ENCODE results near the gene STPG3.
A peak's percentile ranks its signal among the peaks of the same experiment; 100 is the strongest.

STPG3 gene

GRCh38 chr9:137251194-137251461, at the start of gene STPG3:
TSS of gene STPG3 (plus strand) at chr9:137251286. CDS start at chr9:137251287, 1 bp downstream.
- in situ Hi-C loops (cut with MboI; ENCODE audit: low pct_unique_long_range_greater_than_20kb, low sequenced_read_pairs): no loop called here
- no peak for DNase-seq

- in situ Hi-C loops (cut with MboI; ENCODE audit: low pct_unique_long_range_greater_than_20kb, low sequenced_read_pairs): no loop called here
- no peak for DNase-seq
Measured at GRCh38 chr9:137202966-137203365, 48.1 kb upstream of the STPG3 start.

DNA sequence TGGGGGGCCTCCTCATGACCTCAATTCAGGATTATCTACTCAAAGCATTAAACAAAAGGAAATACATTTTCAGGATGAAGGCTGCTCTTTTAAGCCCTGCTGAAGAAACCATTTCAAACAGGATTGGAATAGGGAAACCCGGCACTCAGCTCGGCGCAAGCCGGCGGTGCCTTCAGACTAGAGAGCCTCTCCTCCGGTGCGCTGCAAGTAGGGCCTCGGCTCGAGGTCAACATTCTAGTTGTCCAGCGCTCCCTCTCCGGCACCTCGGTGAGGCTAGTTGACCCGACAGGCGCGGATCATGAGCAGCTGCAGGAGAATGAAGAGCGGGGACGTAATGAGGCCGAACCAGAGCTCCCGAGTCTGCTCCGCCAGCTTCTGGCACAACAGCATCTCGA, 46.4 kb upstream of the STPG3 start:
- no peak for DNase-seq
- in situ Hi-C loops (cut with MboI; ENCODE audit: low pct_unique_long_range_greater_than_20kb, low sequenced_read_pairs): no loop called here

DNA sequence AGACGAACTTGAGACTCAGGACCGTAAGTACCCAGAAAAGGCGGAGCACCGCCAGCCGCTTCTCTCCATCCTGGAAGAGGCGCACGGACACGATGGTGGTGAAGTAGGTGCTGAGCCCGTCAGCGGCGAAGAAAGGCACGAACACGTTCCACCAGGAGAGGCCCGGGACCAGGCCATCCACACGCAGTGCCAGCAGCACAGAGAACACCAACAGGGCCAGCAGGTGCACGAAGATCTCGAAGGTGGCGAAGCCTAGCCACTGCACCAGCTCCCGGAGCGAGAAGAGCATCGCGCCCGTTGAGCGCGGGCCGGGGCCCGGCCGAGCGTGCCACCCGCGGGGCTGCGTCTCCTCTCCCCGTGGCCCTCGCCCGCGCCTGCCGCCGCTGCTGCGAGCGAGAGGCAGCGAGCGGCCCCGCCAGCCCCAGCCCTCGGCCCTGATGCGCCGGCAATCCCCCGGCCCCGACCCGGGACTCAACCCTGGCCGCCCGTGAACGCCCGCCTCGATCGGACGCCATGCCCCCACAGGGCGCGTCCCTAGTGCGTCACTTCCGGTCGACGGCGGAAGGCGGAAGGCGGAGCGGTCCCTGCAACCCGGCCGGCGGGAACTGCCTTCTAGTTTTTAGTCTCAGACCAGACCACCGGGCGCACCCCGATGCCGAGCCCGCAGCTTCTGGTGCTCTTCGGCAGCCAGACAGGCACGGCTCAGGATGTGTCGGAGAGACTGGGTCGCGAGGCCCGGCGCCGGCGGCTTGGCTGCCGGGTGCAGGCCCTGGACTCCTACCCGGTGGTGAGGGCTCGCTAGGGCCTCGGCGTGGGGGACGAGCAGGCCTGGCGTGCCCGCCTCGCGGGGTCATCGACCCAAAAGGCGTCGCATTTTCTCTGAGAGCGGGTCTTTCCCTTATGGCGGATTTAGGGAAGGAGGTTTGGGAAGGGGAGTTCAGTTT, 45.7 kb upstream of the STPG3 start, which contains the start of the genes NDOR1 and TMEM203:
Gene NDOR1, plus strand, starts transcription at position 575 of the 944 bp plus-strand sequence. Its CDS starts 78 bp downstream, at position 653.
Gene TMEM203, minus strand, starts transcription at position 523 of the 944 bp plus-strand sequence. Its CDS starts 234 bp downstream, at position 289.
- peak; percentile 87 for DNase-seq
- in situ Hi-C loops (cut with MboI; ENCODE audit: low pct_unique_long_range_greater_than_20kb, low sequenced_read_pairs): no loop called here

GRCh38 chr9:137206602-137207001, 44.5 kb upstream of the STPG3 start:
- in situ Hi-C loops (cut with MboI; ENCODE audit: low pct_unique_long_range_greater_than_20kb, low sequenced_read_pairs): no loop called here
- no peak for DNase-seq

DNA sequence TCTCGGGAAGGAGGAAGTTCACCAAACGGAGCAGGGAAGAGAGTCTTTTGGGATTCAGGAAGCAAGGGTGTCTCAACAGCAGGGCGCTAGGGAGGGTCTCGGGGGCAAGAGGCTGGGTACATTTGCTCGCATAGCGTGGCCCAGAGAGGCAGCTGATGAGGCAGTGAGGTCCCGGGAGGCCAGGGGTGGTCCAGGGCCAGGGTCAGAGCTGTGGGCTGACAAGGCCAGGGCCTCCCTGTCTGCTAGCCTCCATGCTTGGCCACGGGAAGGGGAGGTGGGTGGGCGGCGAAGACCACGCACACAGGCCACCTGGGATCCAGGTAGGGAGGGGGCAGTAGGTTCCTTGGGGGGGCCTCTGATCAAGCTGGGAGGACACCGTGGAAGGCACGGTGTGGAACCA, 39.6 kb upstream of the STPG3 start:
- no peak for DNase-seq
- in situ Hi-C loops (cut with MboI; ENCODE audit: low pct_unique_long_range_greater_than_20kb, low sequenced_read_pairs): no loop called here

- DNase-seq: no peak
- in situ Hi-C loops (cut with MboI; ENCODE audit: low pct_unique_long_range_greater_than_20kb, low sequenced_read_pairs): no loop called here
Measured at GRCh38 chr9:137212520-137212919, 38.6 kb upstream of the STPG3 start.

GRCh38 chr9:137213160-137214060, 37.7 kb upstream of the STPG3 start:
- in situ Hi-C loops (cut with MboI; ENCODE audit: low pct_unique_long_range_greater_than_20kb, low sequenced_read_pairs): no loop called here

GRCh38 chr9:137214620-137215019, 36.5 kb upstream of the STPG3 start:
- DNase-seq: no peak
- in situ Hi-C loops (cut with MboI; ENCODE audit: low pct_unique_long_range_greater_than_20kb, low sequenced_read_pairs): no loop called here

More at GRCh38 chr9:137213160-137214060, 37.7 kb upstream of the STPG3 start:
- no peak for DNase-seq

DNA sequence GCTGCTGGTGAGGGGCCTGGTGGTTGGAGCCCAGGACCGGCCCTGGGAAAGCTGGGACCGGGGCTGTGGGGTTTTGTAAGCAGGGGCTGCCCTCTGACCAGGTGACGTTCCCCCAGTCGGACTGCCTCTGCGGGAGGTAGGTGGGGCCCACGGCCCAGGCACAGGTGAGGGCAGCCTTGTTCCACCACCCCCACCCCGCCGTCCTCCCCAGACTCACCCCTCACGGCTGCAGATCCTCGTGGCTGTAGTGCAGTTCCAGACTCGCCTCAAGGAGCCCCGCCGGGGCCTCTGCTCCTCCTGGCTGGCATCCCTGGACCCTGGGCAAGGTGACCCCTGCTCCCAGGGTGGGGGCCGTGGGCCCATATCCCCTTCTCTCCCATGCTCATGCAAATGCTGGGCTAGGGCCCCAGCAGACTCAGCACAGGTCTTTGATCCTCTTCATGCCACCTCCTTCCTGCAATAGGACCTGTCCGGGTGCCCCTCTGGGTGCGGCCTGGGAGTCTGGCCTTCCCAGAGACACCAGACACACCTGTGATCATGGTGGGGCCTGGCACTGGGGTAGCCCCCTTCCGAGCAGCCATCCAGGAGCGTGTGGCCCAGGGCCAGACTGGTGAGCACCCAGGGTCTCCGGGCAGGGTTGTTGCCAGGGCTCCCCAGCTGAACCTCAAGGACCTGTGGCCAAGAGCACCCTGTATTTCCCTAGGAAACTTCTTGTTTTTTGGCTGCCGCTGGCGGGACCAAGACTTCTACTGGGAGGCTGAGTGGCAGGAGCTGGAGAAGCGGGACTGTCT, 35.7 kb upstream of the STPG3 start:
- in situ Hi-C loops (cut with MboI; ENCODE audit: low pct_unique_long_range_greater_than_20kb, low sequenced_read_pairs): no loop called here
- DNase-seq: no peak

GRCh38 chr9:137216188-137216965, 34.7 kb upstream of the STPG3 start:
- in situ Hi-C loops (cut with MboI; ENCODE audit: low pct_unique_long_range_greater_than_20kb, low sequenced_read_pairs): no loop called here
- no peak for DNase-seq

DNA sequence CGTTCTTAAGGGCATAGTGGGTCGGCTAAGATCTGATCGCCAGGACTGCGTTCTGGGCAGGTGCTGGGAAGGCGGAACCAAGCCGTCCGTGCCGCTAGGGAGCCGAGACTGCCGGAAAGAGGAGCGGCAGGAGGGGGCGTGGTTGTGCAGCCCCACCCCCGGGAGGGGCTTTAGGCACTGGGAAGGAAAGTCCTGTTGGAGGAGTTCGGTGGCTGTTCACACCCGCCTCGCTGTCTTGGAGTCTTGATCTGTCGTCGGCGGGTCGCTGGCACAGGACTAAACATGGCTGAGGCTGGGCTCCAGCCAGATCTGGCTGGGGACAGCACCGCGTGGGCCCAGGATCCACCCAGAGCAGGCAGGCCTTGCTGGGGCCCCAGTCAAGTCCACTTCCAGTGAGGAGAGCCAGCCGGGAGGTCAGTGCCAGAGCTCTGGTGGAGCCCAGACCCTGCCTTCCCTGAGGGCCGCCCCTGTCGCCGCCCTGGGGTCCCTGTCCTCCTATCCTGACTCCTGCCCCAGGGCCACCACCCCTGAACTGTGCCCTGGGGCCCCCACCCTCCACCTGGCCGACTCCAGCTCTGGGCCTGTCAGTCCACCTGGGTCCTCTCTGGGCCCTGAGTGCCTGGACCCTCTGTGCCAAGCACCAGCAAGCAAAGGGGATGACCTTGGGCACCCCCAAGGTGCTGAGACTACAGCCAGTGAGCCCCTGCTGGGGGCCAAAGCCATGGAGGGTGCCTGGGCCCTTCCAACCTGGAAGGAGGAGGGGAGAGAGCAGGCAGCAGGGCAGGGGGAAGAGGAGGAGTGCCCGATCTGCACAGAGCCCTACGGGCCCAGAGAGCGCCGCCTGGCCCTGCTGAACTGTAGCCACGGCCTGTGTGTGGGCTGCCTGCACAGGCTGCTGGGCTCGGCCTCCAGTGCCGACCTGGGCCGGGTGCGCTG, 33.5 kb upstream of the STPG3 start:
- DNase-seq: no peak
- in situ Hi-C loops (cut with MboI; ENCODE audit: low pct_unique_long_range_greater_than_20kb, low sequenced_read_pairs): no loop called here

DNA sequence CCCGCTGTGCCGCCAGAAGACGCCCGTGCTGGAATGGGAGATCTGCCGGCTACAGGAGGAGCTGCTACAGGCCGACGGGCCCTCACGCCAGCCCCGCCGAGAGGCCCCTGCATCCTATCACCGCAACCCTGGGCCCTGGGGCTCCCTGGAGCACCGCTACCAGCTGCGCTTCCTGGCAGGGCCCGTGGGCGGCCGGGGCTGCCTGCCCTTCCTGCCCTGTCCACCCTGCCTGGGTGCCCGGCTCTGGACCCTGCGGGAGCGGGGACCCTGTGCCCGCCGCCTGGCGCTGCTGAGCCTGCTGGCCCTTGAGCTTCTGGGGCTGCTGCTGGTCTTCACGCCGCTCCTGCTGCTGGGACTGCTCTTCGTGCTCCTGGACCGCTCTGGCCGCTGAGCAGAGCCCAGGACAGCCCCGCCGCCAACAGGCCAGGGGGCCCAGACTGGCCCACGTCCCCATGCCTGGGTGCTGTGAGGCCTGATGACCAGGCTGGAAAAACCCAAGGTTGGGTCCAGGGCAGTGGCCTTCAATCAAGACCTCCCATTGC, 32.8 kb upstream of the STPG3 start:
- in situ Hi-C loops (cut with MboI; ENCODE audit: low pct_unique_long_range_greater_than_20kb, low sequenced_read_pairs): no loop called here
- DNase-seq: no peak

GRCh38 chr9:137218754-137219271, 32.3 kb upstream of the STPG3 start:
- in situ Hi-C loops (cut with MboI; ENCODE audit: low pct_unique_long_range_greater_than_20kb, low sequenced_read_pairs): no loop called here
- no peak for DNase-seq

GRCh38 chr9:137219757-137220316, 31.2 kb upstream of the STPG3 start:
- DNase-seq: no peak
- in situ Hi-C loops (cut with MboI; ENCODE audit: low pct_unique_long_range_greater_than_20kb, low sequenced_read_pairs): no loop called here

DNA sequence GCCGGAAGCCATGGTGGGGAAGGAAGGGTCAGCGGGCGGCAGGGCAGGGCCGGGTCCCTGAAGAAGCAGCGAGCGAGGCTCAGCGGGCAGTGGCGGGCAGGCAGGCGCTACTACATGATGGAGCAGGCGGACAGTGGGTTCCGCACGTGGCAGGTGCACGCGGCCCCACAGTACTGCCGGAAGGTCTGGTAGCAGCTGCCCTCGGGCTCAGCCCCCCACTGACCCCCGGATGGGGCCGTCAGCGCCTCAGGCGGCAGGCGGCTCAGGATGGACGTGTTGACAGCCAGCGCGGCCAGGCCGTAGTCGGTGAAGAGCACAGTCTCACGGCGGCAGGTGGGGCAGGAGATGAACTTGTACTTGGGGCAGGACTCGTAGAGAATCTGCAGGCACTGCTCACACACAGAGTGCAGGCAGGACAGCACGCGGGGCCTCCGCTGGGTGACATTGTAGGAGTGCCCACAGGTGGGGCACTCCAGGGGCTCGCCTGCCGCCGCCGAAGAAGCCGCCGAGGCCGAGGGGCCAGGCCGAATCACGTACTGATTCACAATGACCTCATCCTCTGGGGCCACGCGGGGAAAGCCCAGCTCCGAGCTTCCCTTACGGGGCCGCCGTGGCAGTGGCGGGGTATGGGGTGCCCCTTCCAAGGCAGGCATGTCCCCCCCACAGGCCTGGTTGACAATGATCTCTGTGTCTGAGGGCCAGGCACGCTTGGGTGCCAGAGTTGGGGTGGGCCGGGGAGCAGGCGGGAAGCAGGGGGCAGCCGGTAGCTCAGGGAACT, 30.6 kb upstream of the STPG3 start:
- DNase-seq: no peak
- in situ Hi-C loops (cut with MboI; ENCODE audit: low pct_unique_long_range_greater_than_20kb, low sequenced_read_pairs): no loop called here
